Choroid plexus epithelial cell (primary cell): ENCODE measurements around the gene CASZ1.

Experiments used
- DNase-seq: peaks from one replicate; pipeline ENCODE4 v3.0.0-alpha.2; 2010; ENCODE audit warnings: low read depth
- H3K4me3 ChIP-seq: 2 replicates; pipeline ENCODE4 v1.5.1; 2011; ENCODE audit warnings: low read depth, mild to moderate bottlenecking, control low read depth, low read length, moderate library complexity
- CTCF ChIP-seq: conservative IDR thresholded peaks from 2 replicates; pipeline ENCODE4 v1.5.1; 2011; ENCODE audit warnings: low read depth, mild to moderate bottlenecking, control low read depth, inconsistent platforms, low read length, moderate library complexity

CASZ1 gene

DNA sequence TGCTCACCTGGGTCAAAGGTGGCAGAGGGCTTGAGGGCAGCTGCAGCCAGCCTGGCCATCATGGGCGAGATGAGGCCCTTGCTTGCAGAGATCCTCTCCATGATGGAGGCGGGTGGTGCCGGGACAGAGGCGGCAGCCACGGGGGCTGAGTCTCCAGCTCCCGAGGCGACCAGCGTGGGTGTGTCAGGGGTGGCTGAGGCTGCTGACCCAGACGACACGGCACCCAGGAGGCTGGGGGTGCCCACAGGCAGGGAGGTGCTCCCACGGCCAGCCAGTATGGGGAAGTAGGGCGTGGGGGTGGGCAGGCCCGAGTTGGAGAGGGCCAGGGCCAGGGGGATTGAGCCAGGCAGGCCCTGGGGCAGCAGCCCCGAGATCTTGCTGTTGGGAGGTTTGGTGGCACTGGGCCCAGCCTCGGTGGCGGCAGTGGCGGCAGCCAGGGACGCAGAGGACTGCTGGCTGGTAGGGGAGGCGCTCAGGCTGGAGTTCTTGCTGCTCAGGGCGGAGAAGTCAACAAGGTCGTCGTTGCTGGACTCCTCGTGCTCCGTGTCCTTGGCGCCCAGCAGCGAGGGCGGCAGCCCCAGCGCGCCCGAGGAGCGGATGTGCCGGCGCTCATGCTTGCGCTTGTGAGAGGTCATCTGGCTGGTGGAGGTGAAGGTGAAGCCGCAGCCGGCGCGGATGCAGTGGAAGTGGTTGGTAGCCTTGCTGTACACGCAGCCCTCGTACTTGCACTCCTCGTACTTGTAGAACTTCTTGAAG, 142.9 kb downstream of the CASZ1 start:
- DNase-seq, result no peak
- no peak for TF ChIP-seq CTCF
- no peak overlapping the region for H3K4me3 ChIP-seq

DNA sequence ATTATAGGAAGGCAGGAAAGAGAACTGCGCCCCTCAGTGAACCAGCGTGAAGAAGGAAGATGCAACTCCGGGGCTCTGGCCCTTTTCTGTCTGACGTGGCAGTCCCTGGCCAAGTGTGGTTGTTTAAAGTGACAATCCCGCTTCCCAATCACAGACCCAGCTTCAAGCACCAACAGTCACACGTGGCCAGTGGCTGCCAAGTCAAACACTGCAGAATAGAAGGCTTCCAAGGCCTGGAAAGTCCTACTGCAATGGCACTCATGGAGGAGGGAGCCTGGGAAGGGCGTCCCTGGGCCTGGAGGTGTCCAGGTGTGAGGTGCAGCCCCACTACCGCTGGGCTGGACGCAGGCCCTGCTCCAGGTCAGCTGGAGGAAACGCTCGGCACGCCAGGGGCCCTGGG, 143.8 kb downstream of the CASZ1 start:
- no peak for DNase-seq
- TF ChIP-seq CTCF, result no peak
- H3K4me3 ChIP-seq, result no peak overlapping the region

- no peak overlapping the region for H3K4me3 ChIP-seq
- no peak for DNase-seq
- TF ChIP-seq CTCF, result no peak
Measured at GRCh38 chr1:10651793-10652192, 144.7 kb downstream of the CASZ1 start.

DNA sequence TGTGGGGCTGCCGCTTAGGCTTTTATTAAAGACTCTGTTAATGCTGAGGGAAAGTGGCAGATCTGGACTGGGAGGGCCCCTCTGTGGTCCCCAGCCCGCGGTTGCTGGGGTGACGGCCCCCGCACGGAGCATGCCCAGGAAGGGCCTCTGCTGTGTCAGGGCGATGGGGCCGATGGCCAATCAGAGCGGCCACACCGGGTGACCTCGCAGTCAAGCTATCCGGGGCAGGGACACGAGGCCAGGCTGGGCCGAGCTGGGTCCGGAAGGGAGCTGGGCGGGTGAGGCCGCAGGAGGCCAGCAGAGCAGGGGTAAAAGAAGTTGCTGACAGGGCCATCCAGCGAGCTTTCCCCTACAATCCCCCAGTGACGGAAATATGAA, 145.1 kb downstream of the CASZ1 start:
- no peak for TF ChIP-seq CTCF
- DNase-seq, result no peak
- no peak overlapping the region for H3K4me3 ChIP-seq

DNA sequence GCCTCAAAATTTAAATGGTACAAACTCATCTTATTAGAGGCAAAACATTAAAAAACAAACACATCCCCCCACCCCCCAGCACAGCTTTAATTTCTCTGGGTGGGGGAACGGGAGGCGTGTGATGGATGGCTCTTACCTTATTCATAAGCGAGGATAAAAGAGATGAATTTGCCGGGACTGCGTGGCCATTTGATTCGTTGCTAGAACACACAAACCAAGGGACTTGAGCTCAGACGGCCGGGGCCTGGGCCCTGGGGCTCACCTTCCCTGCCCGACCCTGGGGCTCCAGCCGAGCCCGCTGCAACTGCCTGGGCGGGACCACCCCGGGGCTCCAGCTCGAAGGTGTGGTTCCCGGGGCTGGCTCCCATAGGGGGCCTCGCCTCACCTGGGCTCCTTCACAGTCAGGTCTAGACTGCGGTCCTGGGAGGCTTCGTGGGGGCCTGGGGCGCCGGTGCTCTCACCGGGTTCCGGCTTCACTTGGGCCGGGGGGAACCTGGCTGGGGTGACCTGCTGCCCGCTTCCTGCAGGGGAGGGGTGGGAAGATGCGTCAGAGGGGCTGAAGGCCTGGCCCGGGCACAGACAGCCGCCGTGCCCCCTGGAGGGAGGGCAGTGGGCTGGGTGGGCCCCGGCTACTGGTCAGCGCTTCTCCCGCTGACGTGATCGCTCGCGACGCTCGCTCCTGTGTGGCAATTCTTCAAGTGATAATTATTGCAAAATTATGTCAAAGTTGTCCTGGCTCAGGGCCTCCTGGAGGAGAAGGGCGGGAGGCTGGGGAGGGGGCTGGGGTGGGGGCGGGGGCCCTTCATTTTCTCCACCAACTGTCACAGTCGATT, 145.7 kb downstream of the CASZ1 start:
- no peak for DNase-seq
- H3K4me3 ChIP-seq, result no peak overlapping the region
- no peak for TF ChIP-seq CTCF

- TF ChIP-seq CTCF, result no peak
- DNase-seq, result peak; percentile 40
- H3K4me3 ChIP-seq, result no peak overlapping the region
Measured at GRCh38 chr1:10649517-10650201, 146.8 kb downstream of the CASZ1 start.
